Upper lobe of left lung (tissue), 6 donors: ENCODE data around the gene RNU6-9. TPM values are rescaled to one million over a fixed set of nuclear protein-coding genes. Genes with fewer than 3 reads are reported as not detected.

Source experiments
- ATAC-seq, 2 donors: fragments of 200-7000 bp; cut with Tn5 transposase; one replicate each; pipeline ENCODE4 v1.9.1; 2022; ENCODE audit warnings: mild to moderate bottlenecking in 2 of 2, moderate library complexity in 2 of 2; ENCODE audit not compliant: low FRiP score in 2 of 2
- DNase-seq, 2 donors: peaks; one replicate each; pipeline ENCODE4 v3.0.0-alpha.2; 2019 to 2020
- H3K27ac ChIP-seq, 4 donors: fragments of 200-600 bp; sonication (generic); one replicate each; pipeline ENCODE4 v1.5.1; 2016 to 2019
- H3K27me3 ChIP-seq, 4 donors: fragments of 200-600 bp; sonication (generic); one replicate each; pipeline ENCODE4 v1.5.1; 2017 to 2019
- H3K36me3 ChIP-seq, 4 donors: fragments of 200-600 bp; sonication (generic); one replicate each; pipeline ENCODE4 v1.5.1; 2016 to 2019
- H3K4me1 ChIP-seq, 4 donors: fragments of 200-600 bp; sonication (generic); one replicate each; pipeline ENCODE4 v1.5.1; 2018 to 2019
- H3K4me3 ChIP-seq, 4 donors: fragments of 200-600 bp; sonication (generic); one replicate each; pipeline ENCODE4 v1.5.1; 2017 to 2019; ENCODE audit warnings: mild to moderate bottlenecking in 2 of 4, moderate library complexity in 1 of 4
- H3K9me3 ChIP-seq, 4 donors: fragments of 200-600 bp; sonication (generic); one replicate each; pipeline ENCODE4 v1.5.1; 2018 to 2019
- CTCF ChIP-seq, 6 experiments: fragments of 450-650 bp in 4 of 6; fragments of 200-600 bp in 2 of 6; sonication (generic) in 2 of 6; IDR thresholded peaks; one replicate each; pipeline ENCODE4 v1.5.1; 2016 to 2019; ENCODE audit warnings: antibody characterized with exemption in 6 of 6
- EP300 ChIP-seq, 4 donors: sonication (generic); formaldehyde crosslinking; IDR thresholded peaks; one replicate each; pipeline ENCODE4 v1.5.1; 2017; ENCODE audit warnings: antibody characterized with exemption in 4 of 4, control low read depth in 2 of 4
- POLR2A ChIP-seq, 4 donors: fragments of 450-650 bp; IDR thresholded peaks; one replicate each; pipeline ENCODE4 v1.5.1; 2016 to 2017; ENCODE audit warnings: antibody characterized with exemption in 4 of 4, mild to moderate bottlenecking in 2 of 4
- POLR2AphosphoS5 ChIP-seq, 2 donors: sonication (generic); formaldehyde crosslinking; IDR thresholded peaks; one replicate each; pipeline ENCODE4 v1.5.1; 2017; ENCODE audit warnings: antibody characterized with exemption in 2 of 2
- WGBS, 2 donors: methylation state at CpG; one replicate each; pipeline ENCODE4 v1.1.5; 2017 to 2018; 5-methylcytosine and 5-hydroxymethylcytosine counted together
- total RNA-seq, 6 donors: library from RNA; depleted of rRNA in 4 of 6; stranded (reverse); fragments of >200 nt in 4 of 6; gene quantifications; one replicate each; pipeline versions ENCODE4 v1.1.0 to v1.2.1, GENCODE V29; 2016 to 2021
- donor health status: DM: no; HTN: no; CAD: no; lungs with moderate emphysema.
- donor health status: DM: no; HTN: yes; CAD: no; lungs with severe emphysema.

RNU6-9 gene
- total RNA-seq, 6 donors from 2014 or later = not detected

GRCh38 chr19:918152-918437, 24.8 kb downstream of the RNU6-9 start:
- H3K4me3 ChIP-seq = peak overlapping the region in 2 of 4 donors; percentile 22 to 43
- no peaks in the 10 kb centered on the region for H3K9me3 ChIP-seq
- TF ChIP-seq CTCF (IDR thresholded peaks at IDR 0.05) (no peak), POLR2AphosphoS5 (IDR thresholded peaks at IDR 0.05) (no peak), POLR2A (IDR thresholded peaks at IDR 0.05) (no peak), EP300 (IDR thresholded peaks at IDR 0.05) (no peak)
- DNase-seq = no peak
- peaks cover 3 to 45% (median 36%) of the 10 kb centered on the region in 4 donors for H3K27me3 ChIP-seq
- H3K27ac ChIP-seq = no peak overlapping the region
- no peak for ATAC-seq
- 0% methylated on average over 11 of the region's 12 CpGs; no CpG with 5 or more reads in 1 of the 2 donors for WGBS, 2 donors
- H3K36me3 ChIP-seq = no peaks in the 10 kb centered on the region
- peaks cover 39 to 56% (median 42%) of the 10 kb centered on the region in 4 donors for H3K4me1 ChIP-seq

GRCh38 chr19:918481-919198, 25.4 kb downstream of the RNU6-9 start:
- ATAC-seq = no peak
- Histone ChIP-seq H3K27ac (no peak overlapping the region), H3K27me3 (peaks cover 3 to 45% (median 36%) of the 10 kb centered on the region in 4 donors), H3K4me3 (no peak overlapping the region), H3K9me3 (no peaks in the 10 kb centered on the region), H3K36me3 (no peaks in the 10 kb centered on the region), H3K4me1 (peaks cover 38 to 54% (median 40%) of the 10 kb centered on the region in 4 donors)
- 3 to 4% methylated on average over 12 to 30 of the region's 58 CpGs for WGBS, 2 donors
- peak in 1 of 2 donors; percentile 78 for DNase-seq
- TF ChIP-seq POLR2A (IDR thresholded peaks at IDR 0.05) (no peak), POLR2AphosphoS5 (IDR thresholded peaks at IDR 0.05) (no peak), CTCF (IDR thresholded peaks at IDR 0.05) (no peak), EP300 (IDR thresholded peaks at IDR 0.05) (no peak)

- Histone ChIP-seq H3K4me1 (peaks cover 39 to 58% (median 41%) of the 10 kb centered on the region in 4 donors), H3K27ac (no peak overlapping the region), H3K36me3 (no peaks in the 10 kb centered on the region), H3K27me3 (peaks cover 3 to 45% (median 36%) of the 10 kb centered on the region in 4 donors), H3K9me3 (no peaks in the 10 kb centered on the region), H3K4me3 (peak overlapping the region in 3 of 4 donors; percentile 30 to 38 (median 36))
- peak in 1 of 2 donors; percentile 88 for DNase-seq
- WGBS, 2 donors = 0 to 7% methylated on average over 3 to 39 of the region's 68 CpGs
- TF ChIP-seq EP300 (IDR thresholded peaks at IDR 0.05) = no peak
- TF ChIP-seq POLR2A (IDR thresholded peaks at IDR 0.05) = no peak
- TF ChIP-seq POLR2AphosphoS5 (IDR thresholded peaks at IDR 0.05) = no peak
- TF ChIP-seq CTCF (IDR thresholded peaks at IDR 0.05) = no peak
- no peak for ATAC-seq
Observed at GRCh38 chr19:919199-920050, 26.1 kb downstream of the RNU6-9 start.

GRCh38 chr19:920051-920864, 27.0 kb downstream of the RNU6-9 start:
- Histone ChIP-seq H3K36me3 (no peaks in the 10 kb centered on the region), H3K9me3 (no peaks in the 10 kb centered on the region), H3K27ac (peak overlapping the region in 1 of 4 donors; percentile 30), H3K27me3 (peaks cover 3 to 45% (median 36%) of the 10 kb centered on the region in 4 donors), H3K4me1 (peaks cover 45 to 65% (median 48%) of the 10 kb centered on the region in 4 donors), H3K4me3 (peak overlapping the region in 3 of 4 donors; percentile 30 to 38 (median 36))
- peak in 1 of 2 donors; percentile 3 for ATAC-seq
- WGBS, 2 donors = 1 to 2% methylated on average over 13 to 37 of the region's 84 CpGs
- TF ChIP-seq POLR2A (IDR thresholded peaks at IDR 0.05) = no peak
- TF ChIP-seq CTCF (IDR thresholded peaks at IDR 0.05) = peak in 1 of 6 experiments; percentile 5
- no peak for TF ChIP-seq EP300 (IDR thresholded peaks at IDR 0.05)
- DNase-seq = peak in 1 of 2 donors; percentile 91
